Measurements from ENCODE around the gene TRIM67. TPM values are rescaled to one million over a fixed set of nuclear protein-coding genes. Genes with fewer than 3 reads are reported as not detected.

TRIM67 gene
- total RNA-seq, 1 donor from 2014 or later = not detected

- no peak for DNase-seq (ENCODE audit: low spot score in 2 of 2)
- H3K4me1 ChIP-seq = no peaks in the 10 kb centered on the region
- H3K27me3 ChIP-seq = no peaks in the 10 kb centered on the region
- no peak for TF ChIP-seq CTCF (IDR thresholded peaks at IDR 0.05)
- no peak overlapping the region for H3K27ac ChIP-seq
- no peaks in the 10 kb centered on the region for H3K36me3 ChIP-seq
- no peak overlapping the region for H3K4me3 ChIP-seq
- no peaks in the 10 kb centered on the region for H3K9me3 ChIP-seq
- intact Hi-C loops (cut with DNase I) = no loop called here
Observed at GRCh38 chr1:231201979-231202633, 40.2 kb downstream of the TRIM67 start.

- Histone ChIP-seq H3K36me3 (no peaks in the 10 kb centered on the region), H3K9me3 (no peaks in the 10 kb centered on the region), H3K4me1 (no peaks in the 10 kb centered on the region), H3K27ac (no peak overlapping the region), H3K27me3 (no peaks in the 10 kb centered on the region), H3K4me3 (no peak overlapping the region)
- DNase-seq (ENCODE audit: low spot score in 2 of 2) = no peak
- TF ChIP-seq CTCF (IDR thresholded peaks at IDR 0.05) = no peak
- intact Hi-C loops (cut with DNase I) = no loop called here
Observed at GRCh38 chr1:231203259-231204057, 41.6 kb downstream of the TRIM67 start.

GRCh38 chr1:231206856-231207255 is 45.0 kb downstream of the TRIM67 start:
- no peak for TF ChIP-seq CTCF (IDR thresholded peaks at IDR 0.05)
- Histone ChIP-seq H3K9me3 (no peaks in the 10 kb centered on the region), H3K4me3 (no peak overlapping the region), H3K4me1 (no peaks in the 10 kb centered on the region), H3K27me3 (no peaks in the 10 kb centered on the region), H3K27ac (no peak overlapping the region), H3K36me3 (no peaks in the 10 kb centered on the region)
- intact Hi-C loops (cut with DNase I) = no loop called here
- DNase-seq (ENCODE audit: low spot score in 2 of 2) = no peak

GRCh38 chr1:231207437-231207836 is 45.6 kb downstream of the TRIM67 start:
- Histone ChIP-seq H3K4me3 (no peak overlapping the region), H3K4me1 (no peaks in the 10 kb centered on the region), H3K36me3 (no peaks in the 10 kb centered on the region), H3K9me3 (no peaks in the 10 kb centered on the region), H3K27me3 (no peaks in the 10 kb centered on the region), H3K27ac (no peak overlapping the region)
- intact Hi-C loops (cut with DNase I) = no loop called here
- TF ChIP-seq CTCF (IDR thresholded peaks at IDR 0.05) = no peak
- no peak for DNase-seq (ENCODE audit: low spot score in 2 of 2)

- no peaks in the 10 kb centered on the region for H3K36me3 ChIP-seq
- H3K27ac ChIP-seq = no peak overlapping the region
- intact Hi-C loops (cut with DNase I) = no loop called here
- H3K9me3 ChIP-seq = no peaks in the 10 kb centered on the region
- H3K27me3 ChIP-seq = no peaks in the 10 kb centered on the region
- H3K4me3 ChIP-seq = no peak overlapping the region
- DNase-seq (ENCODE audit: low spot score in 2 of 2) = no peak
- TF ChIP-seq CTCF (IDR thresholded peaks at IDR 0.05) = no peak
- no peaks in the 10 kb centered on the region for H3K4me1 ChIP-seq
Observed at GRCh38 chr1:231208980-231209379, 47.1 kb downstream of the TRIM67 start.
